Measurements from ENCODE around the gene LRRC72.
"Not testable (repeated sequence)": the region's sequence is repeated elsewhere in the genome, so short reads cannot be mapped to it uniquely, and the experiment has no call there.

Gene LRRC72

DNA sequence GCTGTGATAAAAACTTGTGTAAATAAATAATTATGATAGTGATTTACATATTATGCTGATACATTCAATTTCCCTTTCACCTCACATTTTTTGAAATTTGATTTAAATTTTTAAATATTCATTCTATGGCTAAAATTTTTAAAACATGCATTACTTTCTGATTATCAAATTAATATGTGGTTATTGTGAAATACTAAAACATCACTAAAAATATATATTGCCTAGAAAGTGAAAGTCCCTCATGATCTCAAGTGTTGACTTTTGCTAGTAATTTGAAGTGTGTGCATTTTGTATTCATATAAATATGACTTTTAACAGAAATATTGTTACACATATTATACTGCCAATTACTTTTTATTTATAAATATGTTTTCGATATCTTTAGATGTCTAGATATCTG is 3.1 kb downstream of the LRRC72 start:
- no peak for DNase-seq

GRCh38 chr7:16531707-16532106 is 5.1 kb downstream of the LRRC72 start:
- no peak for DNase-seq

- DNase-seq, result no peak
Observed at GRCh38 chr7:16532272-16532671, 5.6 kb downstream of the LRRC72 start.

DNA sequence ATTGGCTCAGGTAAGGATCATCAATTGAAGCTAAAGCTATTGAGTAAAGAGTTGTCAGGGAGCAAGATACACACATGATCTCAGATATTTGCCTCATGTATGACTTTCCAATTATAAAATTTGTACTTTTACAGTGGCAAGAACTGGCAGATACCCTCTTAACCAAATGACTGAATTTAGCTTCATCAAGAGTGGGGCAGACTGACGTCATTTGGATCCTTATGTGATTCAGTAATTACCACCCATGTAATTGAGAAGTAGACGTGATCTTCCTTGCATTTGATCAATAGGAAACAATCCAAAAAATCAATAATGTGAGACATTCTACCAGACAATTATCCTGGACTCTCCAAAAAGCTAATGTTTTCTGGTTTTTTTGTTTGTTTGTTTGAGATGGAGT is 8.9 kb downstream of the LRRC72 start:
- no peak for DNase-seq

- not testable (repeated sequence) for DNase-seq
Observed at GRCh38 chr7:16540559-16540958, 13.9 kb downstream of the LRRC72 start.

- no peak for DNase-seq
Observed at GRCh38 chr7:16542401-16542800, 15.8 kb downstream of the LRRC72 start.

- no peak for DNase-seq
Observed at GRCh38 chr7:16543456-16543855, 16.8 kb downstream of the LRRC72 start.

GRCh38 chr7:16546921-16547505 is 20.4 kb downstream of the LRRC72 start:
- DNase-seq, result no peak

GRCh38 chr7:16548428-16548827 is 21.8 kb downstream of the LRRC72 start:
- DNase-seq, result no peak

DNA sequence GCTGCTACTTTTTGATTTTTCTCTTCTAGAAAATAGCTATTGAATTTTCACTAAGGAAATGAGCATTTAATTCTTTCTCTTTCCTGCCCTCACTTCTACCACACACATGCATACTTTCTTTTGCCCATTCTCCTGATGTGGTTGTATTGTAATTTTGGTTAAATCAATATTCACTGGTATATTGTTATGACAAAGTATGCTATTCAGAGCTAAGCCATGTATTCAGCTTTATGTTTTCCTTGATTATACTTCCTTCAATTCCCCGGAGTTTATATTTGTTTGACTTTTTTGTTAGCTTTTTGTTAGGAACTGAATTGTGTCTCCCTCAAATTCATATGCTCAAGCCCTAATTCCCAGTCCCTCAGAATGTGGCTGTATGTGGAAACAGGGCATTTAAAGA is 24.0 kb downstream of the LRRC72 start:
- no peak for DNase-seq

DNA sequence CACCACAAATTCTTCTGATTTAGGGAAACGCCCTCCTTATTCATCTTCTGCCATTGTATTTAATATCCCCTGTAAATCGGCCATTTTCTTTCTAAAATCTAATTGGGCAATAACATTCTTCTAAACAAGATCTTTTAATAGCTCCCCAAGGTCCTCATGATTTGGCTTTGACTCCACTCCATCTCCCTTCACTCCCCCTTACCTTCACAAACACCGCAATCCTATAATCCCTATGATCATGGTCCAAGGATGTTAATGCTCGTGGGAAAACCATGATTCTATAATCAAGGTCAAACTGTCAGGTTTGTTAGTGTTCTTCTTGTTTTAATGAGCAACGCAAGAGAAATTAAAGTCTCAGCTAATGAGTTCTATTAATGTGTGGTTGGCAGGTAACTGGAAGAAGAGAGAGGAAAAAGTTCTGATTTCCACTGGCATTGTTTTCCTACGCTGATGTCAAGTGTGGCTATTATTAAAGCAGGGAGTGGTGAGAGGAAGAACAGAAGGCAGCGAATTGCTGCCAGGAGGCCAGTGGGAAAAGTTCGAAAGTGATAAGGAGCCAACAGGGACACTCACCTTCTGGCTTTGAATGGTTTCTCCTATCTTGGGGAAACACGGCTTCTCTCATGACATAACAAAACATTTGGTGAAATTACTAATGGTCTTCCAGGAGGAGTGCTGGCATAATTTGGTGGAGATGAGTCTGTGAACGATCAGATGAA is 28.1 kb downstream of the LRRC72 start:
- no peak for DNase-seq

DNA sequence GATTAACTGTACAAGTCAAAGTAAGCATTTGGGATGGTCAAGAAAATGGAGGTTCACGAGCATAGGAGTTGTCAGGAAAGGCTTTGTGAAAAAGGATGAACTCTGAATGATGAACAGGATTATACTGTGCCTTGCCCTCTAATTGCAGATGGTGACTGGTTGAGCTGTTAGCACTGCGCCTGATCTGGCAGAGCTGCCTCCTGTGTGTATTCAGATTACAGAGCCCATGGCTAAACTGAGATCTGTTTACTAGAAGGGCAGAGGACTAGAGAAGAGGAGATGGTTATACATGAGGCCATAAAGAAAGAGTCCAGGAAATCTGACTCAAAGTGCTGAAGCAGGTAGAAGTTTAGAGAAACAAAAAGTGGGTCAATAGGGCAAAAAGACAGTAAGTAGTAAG is 29.7 kb downstream of the LRRC72 start:
- no peak for DNase-seq

DNA sequence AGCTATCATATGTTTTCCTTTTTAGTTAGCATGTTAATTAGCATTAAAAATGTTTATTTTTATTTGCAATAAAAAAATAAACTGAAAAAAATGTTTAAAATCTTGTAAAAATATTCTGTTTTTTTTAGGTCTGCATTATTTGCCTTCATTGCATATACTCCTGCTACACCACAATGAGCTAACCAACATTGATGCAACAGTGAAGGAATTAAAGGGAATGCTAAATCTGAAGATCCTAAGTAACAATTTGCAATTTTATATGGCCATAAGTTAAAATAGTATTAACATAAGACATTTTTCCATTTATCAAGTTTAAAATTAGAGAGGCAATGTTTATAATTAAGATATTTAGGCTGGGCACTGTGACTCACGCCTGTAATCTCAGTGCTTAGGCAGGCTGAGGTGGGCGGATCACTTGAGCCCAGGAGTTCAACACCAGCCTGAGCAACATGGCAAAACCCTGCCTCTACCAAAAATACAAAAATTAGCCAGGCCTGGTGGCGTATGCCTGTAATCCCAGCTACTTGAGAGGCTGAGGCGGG is 32.2 kb downstream of the LRRC72 start:
- DNase-seq, result no peak

DNA sequence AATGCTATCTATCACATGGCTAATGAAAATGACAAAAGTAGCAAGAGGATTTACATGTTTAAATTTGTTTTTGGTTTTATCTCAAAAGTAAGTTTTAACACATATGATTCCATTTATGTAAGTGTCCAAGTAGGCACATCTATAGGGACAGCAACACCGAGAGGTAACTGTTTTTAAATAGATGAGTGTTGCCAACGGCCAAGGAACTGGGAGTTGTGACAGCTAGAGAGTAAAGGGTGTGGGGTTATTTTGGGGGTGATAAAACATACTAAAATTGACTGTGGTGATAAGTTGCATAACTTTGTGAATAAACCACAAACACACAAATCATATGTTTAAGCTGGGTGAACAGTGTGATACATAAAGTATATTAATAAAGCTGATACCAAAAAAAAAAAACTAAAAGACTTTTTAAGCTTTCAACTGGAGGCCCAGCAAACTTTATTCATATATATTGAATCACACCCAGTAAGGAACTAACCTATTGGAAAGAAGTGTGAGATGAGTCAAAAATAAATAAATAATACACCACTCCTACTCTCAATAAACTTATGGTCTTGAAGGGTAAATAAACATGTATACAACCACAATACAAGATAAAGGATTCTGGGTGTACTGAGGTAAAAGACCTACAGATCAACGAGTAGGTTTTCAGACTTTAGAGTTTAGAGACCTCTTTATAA is 33.0 kb downstream of the LRRC72 start:
- DNase-seq, result no peak

GRCh38 chr7:16561943-16562342 is 35.3 kb downstream of the LRRC72 start:
- no peak for DNase-seq

- no peak for DNase-seq
Observed at GRCh38 chr7:16562456-16563220, 36.0 kb downstream of the LRRC72 start.

DNA sequence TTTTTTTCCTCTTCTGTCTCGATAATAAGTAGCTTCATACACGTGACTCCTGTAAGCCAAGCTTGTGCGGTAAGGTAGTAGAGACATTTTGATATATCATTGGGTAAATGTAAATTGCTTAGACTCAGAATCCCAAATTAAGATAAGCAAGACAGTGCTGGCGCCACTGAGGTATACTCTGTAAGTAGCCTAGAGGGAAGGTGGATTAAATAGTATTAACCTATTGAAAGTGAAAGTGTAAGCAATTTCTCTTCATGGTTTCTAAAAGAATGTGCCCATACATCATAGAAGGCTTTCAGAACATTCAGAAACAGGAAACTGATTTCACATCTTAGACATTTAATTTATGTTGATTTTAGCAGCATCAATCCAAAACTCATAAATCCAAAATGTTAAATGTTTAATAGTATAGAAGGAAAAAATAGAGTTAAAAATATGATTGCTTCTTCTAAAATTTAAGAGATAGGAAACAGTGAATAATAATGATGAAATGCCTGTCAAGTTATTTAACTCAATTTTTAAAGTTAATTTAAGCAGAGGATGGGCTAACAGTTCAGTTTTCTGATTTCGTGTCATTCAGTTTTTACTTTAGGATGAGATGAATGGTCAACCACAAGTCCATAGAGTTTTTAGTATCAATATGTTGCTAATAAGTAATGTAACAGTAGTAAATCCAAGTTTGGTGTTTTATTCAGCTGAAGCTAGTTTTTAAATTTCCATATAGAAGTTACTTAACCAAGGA is 36.8 kb downstream of the LRRC72 start:
- DNase-seq, result no peak

DNA sequence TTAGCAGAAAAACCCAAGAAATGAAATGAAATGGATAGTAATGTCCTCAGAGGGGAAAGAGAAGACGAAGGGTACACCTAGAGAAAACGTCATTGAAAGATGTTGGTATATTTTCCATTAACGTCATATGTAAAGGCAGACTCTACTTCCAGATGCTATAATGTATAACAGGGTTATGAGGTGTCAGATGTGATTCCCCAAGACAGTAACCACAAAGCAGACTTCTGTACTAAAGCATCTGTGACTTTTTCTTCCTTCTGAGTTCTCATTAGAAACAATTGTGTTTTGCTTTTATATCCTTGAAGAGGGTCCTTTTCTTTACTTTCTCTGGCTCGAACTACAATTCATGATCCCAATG is 37.4 kb downstream of the LRRC72 start:
- DNase-seq, result no peak

DNA sequence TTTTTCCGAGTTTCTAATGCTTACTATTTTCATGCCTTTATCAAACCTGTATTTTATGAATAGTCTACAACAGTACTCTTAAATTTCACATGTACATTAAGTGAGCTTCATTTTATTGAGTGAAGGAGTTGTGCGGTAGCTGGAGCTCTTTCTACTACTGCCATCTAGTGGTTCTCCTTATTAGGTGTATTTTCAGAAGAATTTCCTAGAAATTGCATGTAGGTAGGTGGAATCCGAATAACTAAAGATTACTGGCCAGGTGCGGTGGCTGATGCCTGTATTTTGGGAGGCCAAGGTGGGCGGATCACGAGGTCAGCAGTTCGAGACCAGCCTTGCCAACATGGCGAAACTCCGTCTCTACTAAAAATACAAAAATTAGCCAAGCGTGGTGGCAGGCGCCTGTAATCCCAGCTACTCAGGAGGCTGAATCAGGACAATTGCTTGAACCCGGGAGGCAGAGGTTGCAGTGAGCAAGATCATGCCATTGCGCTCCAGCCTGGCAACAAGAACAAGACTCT is 38.3 kb downstream of the LRRC72 start:
- DNase-seq, result peak; percentile 17

DNA sequence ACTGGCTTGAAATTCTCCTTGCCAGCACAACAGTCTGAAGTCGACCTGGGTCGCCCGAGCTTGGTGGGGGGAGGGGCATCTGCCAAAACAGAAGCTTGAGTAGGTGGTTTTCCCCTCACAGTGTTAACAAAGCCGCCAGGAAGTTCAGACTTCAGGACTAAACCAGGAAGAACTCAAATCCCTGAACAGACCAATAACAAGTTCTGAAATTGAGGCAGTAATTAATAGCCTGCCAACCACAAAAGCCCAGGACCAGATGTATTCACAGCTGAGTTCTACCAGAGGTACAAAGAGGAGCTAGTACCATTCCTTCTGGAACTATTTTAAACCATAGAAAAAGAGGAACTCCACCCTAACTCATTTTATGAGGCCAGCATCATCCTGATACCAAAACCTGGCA is 45.3 kb downstream of the LRRC72 start:
- DNase-seq, result no peak

- DNase-seq, result no peak
Observed at GRCh38 chr7:16579216-16579615, 52.6 kb downstream of the LRRC72 start.

DNA sequence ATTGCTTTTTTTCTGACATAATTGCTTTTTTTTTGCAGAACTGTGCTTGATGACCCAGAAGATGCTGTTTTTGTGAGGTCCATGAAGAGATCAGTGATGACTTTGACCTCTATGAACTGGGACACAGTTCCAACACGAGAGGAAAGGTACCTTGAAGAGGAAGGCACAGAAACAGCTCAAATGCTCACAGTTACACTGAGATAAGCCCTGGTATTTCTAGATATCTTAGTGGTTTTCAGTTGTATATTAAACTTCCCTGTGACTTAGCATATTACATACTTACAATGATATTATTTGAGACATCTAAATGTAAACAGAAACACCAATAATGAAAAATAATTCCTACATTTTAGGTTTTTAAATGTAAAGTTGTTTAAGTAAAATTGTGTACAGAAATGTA is 54.7 kb downstream of the LRRC72 start:
- DNase-seq, result no peak
